RKO (cell line): Measurements from ENCODE around the gene PNKD.

ENCODE experiments used
- DNase-seq: peaks from one replicate; pipeline ENCODE4 v3.0.0-alpha.2; 2016; ENCODE audit warnings: low spot score

Gene PNKD

GRCh38 chr2:218257390-218257981 is 12.8 kb upstream of the PNKD start:
- DNase-seq, result no peak

DNA sequence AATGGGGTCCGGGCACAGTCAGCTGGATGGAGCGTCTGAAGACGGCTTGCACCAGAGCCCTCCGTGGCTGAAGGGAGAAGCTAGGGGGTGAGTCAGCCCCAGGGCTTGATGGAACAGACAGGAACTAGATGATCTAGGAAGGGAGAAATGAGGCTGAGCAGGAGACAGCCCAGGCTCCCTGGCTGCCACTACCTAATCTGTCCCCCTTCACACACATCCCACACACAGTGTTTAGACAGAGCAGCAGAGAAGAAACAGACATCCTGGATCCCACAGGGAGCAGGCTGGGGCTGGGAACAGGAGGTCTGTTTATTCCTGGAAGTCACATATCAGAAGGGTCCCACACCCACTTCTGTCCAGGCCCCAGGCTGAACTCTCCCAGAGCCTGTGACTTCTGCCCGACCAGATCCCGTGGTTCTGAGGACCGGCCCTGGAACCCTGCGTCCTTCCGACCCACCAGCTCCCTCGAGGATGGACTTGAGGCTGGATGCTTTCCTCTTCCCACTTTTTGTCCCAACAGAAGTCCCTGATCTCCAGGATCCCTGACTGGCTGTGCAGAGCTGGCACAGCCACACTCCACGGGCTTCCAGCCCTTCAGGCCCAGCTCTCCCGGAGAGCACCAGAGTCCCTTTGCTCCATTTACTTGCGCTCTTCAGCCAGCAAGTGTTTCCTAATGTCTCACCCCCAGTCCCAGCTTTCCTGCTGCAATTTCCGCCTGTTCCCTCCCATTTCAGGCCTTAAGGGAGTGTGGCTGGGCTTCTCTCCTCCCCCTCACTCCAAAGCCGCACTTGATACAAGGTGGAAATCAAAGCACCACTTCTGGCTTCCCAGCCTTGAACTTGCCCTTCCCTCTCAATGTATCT is 11.0 kb upstream of the PNKD start:
- peak; percentile 35 for DNase-seq

DNA sequence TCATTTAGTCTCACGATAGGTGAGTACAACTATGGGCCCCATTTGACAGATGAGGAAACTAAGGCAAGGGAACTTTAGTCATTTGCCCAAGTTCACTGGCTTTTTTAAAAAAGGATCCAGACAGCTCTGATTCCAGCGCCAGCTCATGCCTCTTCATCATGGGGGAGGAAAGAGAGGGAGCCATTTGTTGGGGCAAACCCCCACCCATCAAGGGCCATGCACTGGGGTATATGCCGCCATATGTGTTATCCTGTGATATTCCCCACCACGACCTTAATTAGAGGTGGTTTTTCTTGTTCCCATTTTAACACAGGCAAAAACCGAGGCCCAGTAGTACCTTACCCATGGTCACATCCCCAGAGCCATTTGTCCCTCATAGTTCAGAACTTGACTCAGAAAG is 10.2 kb upstream of the PNKD start:
- DNase-seq, result no peak

DNA sequence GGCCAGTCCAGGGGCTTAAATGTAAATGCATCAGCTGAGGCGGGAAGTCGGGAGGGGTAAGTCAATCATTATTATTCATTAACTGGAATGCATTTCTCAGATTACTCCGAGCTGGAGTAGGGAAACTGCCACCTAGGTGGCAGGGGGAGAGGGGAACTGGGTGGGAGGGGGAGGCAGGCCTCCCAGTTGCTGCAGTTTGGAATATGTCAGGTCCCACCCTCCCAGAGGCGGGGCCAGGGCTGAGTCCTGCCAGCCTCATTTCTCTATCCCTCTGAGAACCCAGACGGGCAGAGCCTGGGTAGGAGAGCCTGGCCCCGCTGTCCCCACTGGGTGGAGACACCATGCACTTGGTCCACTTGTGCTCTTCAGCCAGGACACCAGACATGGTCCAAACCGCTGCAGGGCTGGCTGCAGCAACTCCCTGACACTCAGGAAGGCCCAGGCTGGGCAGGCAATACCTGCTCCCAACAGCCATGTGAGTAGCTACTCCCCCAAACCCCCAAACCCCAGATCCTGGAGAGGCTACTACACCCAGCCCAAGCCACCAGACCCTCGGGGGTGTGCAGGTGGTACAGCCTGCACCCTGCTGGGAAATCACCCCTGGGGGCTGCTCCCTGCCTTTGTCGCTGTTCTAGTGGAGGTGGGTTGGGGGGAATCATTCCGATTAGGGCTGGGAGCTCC is 9.4 kb upstream of the PNKD start, which contains the start of gene GPBAR1:
GPBAR1 (plus strand) TSS at position 274 of the 681 bp plus-strand sequence. CDS start 1,710 bp downstream, outside the sequence.
- no peak for DNase-seq

DNA sequence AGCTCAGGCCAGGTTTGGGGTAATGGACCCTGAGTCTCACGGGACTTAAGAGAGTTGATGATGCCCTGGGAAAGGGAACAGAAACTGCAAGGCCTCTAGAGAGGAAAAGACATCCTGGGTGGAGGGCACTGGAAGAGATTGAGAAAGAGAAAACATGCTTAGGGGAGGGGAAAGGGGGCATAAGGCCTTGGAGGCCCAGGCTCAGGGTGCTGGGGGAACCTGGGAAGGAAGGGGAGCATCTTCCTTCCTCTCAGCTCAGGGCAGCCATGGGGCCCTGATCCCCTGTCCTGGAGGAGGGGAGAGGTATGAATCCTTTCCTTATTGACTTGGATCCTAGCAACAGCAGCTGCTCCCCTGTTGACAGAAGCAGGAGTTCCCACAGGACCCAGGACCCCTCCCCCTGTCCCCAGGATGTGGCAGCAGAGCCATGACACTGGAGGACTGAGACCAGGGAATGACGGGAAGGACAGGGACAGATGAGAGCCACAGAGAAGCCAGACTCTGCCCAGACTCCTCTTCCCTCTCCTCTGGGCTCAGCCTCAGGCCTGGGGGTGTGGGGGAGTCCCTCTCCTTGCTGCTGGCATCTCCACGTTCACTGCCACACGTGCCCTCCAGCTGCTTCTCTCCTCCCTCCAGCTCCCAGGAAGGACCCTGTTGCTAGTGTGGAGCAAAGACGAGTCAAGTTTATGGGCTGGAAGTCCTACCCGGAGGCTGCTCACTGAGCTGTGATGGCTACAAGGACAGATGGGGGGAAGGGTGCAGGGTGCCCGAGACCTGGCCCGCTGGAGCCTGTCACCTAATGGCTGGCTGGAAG is 8.7 kb upstream of the PNKD start:
- DNase-seq, result no peak

GRCh38 chr2:218262237-218262600 is 8.1 kb upstream of the PNKD start:
- no peak for DNase-seq

DNA sequence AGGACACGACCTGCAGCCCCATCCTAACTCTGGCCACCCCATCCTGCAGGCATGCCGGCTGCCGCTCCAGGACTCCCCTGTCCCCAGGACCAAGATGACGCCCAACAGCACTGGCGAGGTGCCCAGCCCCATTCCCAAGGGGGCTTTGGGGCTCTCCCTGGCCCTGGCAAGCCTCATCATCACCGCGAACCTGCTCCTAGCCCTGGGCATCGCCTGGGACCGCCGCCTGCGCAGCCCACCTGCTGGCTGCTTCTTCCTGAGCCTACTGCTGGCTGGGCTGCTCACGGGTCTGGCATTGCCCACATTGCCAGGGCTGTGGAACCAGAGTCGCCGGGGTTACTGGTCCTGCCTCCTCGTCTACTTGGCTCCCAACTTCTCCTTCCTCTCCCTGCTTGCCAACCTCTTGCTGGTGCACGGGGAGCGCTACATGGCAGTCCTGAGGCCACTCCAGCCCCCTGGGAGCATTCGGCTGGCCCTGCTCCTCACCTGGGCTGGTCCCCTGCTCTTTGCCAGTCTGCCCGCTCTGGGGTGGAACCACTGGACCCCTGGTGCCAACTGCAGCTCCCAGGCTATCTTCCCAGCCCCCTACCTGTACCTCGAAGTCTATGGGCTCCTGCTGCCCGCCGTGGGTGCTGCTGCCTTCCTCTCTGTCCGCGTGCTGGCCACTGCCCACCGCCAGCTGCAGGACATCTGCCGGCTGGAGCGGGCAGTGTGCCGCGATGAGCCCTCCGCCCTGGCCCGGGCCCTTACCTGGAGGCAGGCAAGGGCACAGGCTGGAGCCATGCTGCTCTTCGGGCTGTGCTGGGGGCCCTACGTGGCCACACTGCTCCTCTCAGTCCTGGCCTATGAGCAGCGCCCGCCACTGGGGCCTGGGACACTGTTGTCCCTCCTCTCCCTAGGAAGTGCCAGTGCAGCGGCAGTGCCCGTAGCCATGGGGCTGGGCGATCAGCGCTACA is 7.4 kb upstream of the PNKD start:
- DNase-seq, result no peak

- no peak for DNase-seq
These were observed 6.3 kb upstream of the PNKD start for GRCh38 chr2:218263817-218264641.

- DNase-seq, result no peak
These were observed 5.4 kb upstream of the PNKD start for GRCh38 chr2:218264773-218265561.

- DNase-seq, result no peak
These were observed 4.7 kb upstream of the PNKD start for GRCh38 chr2:218265626-218266025.

DNA sequence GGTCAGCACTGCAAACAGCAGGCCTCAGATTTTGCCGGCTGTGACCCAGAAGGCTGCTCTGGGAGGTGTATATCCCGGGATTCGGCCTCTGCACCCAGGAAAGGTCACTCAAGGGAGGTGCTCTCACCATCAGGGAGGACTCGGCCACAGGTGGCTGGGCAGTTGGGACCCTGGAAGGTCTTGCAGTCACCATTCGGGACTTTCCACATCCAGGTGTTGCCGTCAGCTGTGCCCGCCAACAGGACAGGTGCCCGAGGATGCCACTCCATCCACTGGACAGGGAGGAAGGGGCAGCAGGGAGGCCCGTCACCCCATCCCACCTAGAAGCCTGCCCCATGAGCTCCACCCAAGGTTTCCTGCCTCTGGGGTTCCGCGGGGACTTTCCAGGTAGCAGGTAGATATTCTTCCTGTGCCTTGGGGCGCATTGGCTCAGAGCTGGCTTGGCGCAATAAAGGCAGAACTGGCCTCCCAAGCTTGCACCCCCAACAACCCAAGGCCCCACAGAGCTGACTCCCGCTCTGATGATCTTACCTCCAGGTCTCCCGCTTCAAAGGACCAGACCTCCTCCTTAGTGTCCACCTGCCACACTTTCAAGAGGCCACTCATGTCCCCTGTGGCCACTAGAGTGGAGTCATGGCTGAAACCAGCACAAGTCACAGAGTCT is 3.9 kb upstream of the PNKD start:
- no peak for DNase-seq

GRCh38 chr2:218267259-218267658 is 3.1 kb upstream of the PNKD start:
- no peak for DNase-seq

DNA sequence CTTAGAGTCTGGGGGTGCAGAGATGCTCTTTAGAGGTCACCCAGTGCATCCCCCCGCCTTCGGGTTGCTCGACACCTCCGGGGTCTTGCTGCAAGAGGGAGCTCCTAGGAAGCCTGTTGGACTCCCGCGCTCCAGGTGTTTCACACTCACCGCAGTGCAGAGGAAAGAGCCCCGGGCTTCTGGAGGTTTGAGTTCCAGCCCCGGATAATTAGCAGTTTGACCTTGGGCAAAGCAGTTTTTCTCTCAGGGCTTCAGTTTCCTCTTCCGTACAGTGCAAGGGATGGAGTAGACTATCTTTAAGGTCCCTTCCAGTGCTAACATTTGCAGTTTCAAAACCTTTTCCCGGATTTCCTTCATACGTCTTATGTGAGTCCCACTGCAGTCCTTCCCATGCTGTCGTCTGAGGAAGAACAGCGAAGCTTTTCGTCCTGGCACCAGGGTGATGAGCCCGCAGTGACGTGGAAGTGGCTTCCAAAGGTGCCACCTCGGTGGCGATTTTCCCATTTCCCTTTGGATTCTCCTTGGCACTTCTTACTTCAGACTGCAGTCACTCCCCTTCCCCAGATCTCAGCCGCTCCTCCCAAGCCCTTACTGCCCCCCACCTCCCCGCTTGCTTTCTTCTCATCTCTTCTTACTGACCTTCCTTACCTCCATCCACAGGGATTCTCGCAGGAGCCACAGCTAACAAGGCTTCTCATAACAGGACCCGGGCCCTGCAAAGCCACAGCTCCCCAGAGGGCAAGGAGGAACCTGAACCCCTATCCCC is 585 bp downstream of the PNKD start:
- peak; percentile 63 for DNase-seq

DNA sequence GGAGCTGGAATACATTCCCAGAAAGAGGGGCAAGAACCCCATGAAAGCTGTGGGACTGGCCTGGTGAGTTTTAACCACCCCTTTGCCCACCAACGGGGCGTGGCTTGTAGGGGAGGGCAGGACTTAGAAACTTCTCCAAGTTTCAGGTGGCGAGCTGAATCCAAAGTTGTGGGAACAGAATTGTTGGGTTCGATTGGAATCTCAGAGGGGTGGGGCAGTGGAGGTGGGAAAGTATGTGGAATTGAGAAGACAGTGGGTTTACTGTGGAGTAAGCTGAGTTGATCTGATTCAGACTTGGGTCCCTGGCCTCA is 1.1 kb downstream of the PNKD start:
- DNase-seq, result no peak

GRCh38 chr2:218271865-218272530 is 1.7 kb downstream of the PNKD start:
- DNase-seq, result no peak

GRCh38 chr2:218272531-218273212 is 2.4 kb downstream of the PNKD start:
- DNase-seq, result peak; percentile 84
